GM20000 (cell line): ENCODE measurements around the gene PGLYRP1.

Experiments
- DNase-seq: peaks from one replicate; pipeline ENCODE4 v3.0.0; 2012; ENCODE audit warnings: low spot score
- CTCF ChIP-seq: IDR thresholded peaks from 2 replicates; pipeline ENCODE4 v1.5.1; 2012; ENCODE audit warnings: mild to moderate bottlenecking, control low read depth; ENCODE audit errors: extremely low read depth, missing control alignments

PGLYRP1 gene

GRCh38 chr19:46032597-46033025 is 9.8 kb upstream of the PGLYRP1 start:
- no peak for TF ChIP-seq CTCF
- no peak for DNase-seq

GRCh38 chr19:46031781-46032596 is 9.1 kb upstream of the PGLYRP1 start:
- TF ChIP-seq CTCF = no peak
- no peak for DNase-seq

DNA sequence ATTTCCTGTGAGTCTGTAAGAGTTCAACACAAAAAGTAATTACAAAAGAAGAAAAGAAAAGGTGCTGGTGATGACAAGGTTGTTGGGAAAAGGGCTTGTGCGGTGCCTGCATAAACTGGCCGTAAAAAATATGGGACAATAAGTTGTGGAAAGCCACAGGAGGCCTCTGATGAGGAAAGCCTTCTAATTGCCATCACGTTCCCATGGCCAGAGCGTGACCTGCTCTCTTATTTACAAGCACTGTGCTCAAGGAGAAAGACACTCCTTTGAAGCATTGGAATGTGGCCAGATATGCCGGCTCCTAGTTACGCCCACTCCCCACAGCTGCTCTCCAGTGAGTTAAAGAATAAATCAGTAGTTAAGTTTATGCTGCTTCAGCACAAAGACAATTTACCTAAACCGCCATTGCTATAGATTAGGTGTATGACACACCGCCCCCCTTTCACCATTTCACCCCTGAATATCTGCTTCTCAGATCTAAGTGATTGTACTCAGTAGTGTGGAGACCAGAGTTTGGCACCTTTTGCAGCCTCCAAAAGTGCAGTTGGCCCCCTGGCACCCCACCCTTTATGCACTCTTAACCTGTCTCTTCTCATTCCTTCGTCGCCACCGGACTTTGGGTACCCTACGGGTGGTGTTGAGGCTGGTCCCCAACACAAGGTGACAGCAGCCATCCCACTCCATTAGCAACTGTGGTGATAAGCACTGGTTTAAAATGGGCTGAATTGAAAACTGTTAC is 8.1 kb upstream of the PGLYRP1 start:
- no peak for DNase-seq
- no peak for TF ChIP-seq CTCF

DNA sequence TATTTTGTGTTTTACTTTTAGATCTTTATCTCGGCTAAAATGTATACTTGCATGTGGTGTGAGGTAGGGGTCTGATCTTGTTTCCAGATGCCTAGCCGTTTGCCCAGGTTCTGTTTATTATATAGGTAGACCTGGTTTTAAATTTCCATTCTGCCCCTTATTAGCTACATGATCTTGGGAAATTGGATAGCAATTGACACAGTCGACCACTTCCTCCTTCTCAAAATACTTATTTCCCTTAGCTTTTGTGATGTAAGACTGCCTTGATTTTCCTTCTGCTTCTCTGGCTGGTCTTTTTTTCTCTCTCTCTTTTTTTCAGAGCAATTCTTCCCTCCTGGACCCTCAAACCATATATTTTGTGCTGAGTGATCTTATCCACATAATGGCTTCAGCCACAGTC is 3.0 kb upstream of the PGLYRP1 start:
- no peak for DNase-seq
- no peak for TF ChIP-seq CTCF

DNA sequence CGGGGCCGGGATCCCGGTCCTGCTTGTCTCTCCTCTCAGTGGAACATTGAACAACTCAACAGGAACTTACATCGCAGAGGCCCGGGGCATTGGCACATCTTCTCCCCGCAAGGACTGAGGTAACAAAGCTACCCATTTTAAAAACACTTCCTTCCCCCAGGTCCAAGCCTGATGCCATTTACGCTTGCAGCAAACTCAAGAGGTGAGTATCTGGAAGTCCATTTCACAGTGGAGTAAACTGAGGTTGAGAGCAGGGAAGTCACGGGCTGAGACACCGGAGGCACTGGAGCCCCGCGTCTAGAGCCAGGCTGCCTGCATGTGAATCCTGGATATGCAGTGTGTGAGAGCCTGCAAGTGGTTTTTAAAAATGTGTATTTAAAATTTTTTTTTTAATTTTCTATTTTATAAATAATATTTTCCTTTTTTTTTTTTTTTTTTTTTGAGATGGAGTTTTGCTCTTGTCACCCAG is 492 bp upstream of the PGLYRP1 start:
- no peak for DNase-seq
- no peak for TF ChIP-seq CTCF

DNA sequence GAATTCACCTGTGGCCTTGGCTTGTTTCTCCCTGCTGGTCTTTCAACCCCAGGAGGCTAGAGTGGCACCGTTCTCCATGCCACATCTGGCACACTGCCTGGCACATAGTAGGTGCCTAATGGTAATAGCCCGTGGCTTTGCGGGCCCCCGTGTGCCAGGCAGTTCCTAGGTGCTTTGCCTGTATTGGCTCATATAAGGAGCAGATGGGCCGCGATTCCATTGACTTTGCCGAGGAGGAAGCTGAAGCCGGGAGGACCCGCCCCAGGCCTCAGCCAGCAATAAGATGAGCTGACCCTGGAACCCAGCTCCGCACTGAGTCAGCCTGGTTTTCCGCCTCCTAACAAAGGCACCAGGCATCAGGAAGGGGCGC is 807 bp downstream of the PGLYRP1 start:
- no peak for TF ChIP-seq CTCF

DNA sequence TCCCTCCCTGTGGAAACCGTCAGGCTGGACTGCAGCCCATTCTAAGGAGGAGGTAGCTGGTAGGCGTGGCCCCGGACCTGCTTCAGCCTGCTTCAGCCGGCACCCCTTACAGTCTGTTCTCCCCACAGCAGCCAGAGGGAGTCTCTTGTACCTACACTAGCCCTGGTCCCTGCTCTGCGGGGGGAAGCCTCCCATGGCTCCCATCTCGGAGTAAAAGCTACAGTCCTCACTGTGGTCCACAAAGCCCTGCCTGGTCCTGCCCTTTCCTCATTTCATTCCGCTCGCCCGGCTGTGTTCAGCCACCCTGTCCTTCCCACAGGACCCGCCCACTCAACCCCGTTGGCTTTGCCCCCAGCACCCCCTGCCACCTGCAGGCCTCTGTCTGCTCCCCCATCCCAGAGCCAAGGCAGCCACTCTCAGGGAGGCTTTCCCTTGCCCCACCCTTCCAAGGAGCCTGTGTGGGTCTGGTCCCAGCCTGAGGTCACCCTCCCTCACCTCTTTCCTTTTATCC is 1.3 kb downstream of the PGLYRP1 start:
- no peak for DNase-seq
- no peak for TF ChIP-seq CTCF

More for the DNA sequence above, 807 bp downstream of the PGLYRP1 start:
- DNase-seq = no peak
